Measurements from ENCODE around the gene GLRX. TPM values are rescaled to one million over a fixed set of nuclear protein-coding genes. Genes with fewer than 3 reads are reported as not detected.

GLRX gene
- total and polyA plus RNA-seq, 10 of the 15 experiments (the other 5 are each of a cell fraction or from before 2014, with no cell fraction given) = 63.0 to 366 (median 186) TPM

DNA sequence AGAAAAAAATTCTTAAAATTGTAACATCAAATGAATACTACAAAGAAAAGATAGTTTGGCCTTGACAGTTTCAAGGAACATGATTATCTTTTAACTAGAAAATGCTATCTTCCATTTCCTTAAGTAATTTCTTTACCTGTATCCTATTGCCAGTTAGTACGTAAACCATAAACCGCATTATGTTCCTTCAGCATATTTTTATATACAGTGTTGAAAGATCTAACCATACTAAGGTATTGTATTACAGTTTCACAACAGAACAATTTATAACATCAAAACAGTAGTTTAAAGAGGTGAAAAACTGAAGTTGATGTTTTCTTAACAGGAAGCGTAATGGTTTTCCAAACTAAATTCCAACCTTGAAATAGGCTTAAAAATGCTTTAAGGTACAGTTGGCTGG lies 45.1 kb downstream of the GLRX start:
- ChIA-PET CTCF (interaction anchor here (1.5 to 18.7 kb wide), 2 partner anchors 65 to 135 kb away, joined by 5 to 653 read pairs; no protein-coding TSS in a partner anchor), RAD21 (ENCODE audit: unreplicated experiment) (interaction anchor here (0.6 kb wide), 1 partner anchor 125 kb away, joined by 3 read pairs; no protein-coding TSS in a partner anchor), POLR2A (no interaction called here), SMC1A (ENCODE audit: uncharacterized antibody, unreplicated experiment) (interaction anchor here (0.8 to 19.5 kb wide), 6 partner anchors 10 to 136 kb away, joined by 3 to 622 read pairs (median 4); partner anchors contain the start of gene RFESD)
- intact Hi-C loops (cut with micrococcal nuclease; ENCODE audit: unreplicated experiment) = no loop called here
- in situ Hi-C loops (cut with MboI) = loop anchor here (5.0 kb wide), 1 partner anchor 70 kb away; no protein-coding TSS in a partner anchor
- no peak for ATAC-seq
- H4K20me1 ChIP-seq (ENCODE audit: control insufficient read depth, insufficient read depth) = no peaks in the 10 kb centered on the region
- WGBS (ENCODE audit: insufficient coverage, insufficient replicate concordance, low lambda C conversion rate, missing lambda C conversion rate) = 98% methylated on average over 3 of the region's 3 CpGs
- no peak overlapping the region for H3K4me3 ChIP-seq
- DNase-seq (ENCODE audit: low read depth, low spot score) = no peak
- H3K79me2 ChIP-seq (ENCODE audit: control insufficient read depth, insufficient read depth, low read length) = no peaks in the 10 kb centered on the region
- BruUV-seq (replicated peaks) = no TSS peak
- no peak overlapping the region for H3K9ac ChIP-seq (ENCODE audit: control insufficient read depth, insufficient read depth, low read length)
- H3K4me1 ChIP-seq (ENCODE audit: control insufficient read depth, insufficient read depth, low read length) = peaks cover 4% of the 10 kb centered on the region; the same call in 1 of the 2 replicates
- no peaks in the 10 kb centered on the region for H3K36me3 ChIP-seq (ENCODE audit: control insufficient read depth in 2 of 2, insufficient read depth in 2 of 2, low read length in 1 of 2)
- no peak overlapping the region for H3K4me2 ChIP-seq (ENCODE audit: control insufficient read depth, insufficient read depth)
- TF ChIP-seq, protein P1, sequence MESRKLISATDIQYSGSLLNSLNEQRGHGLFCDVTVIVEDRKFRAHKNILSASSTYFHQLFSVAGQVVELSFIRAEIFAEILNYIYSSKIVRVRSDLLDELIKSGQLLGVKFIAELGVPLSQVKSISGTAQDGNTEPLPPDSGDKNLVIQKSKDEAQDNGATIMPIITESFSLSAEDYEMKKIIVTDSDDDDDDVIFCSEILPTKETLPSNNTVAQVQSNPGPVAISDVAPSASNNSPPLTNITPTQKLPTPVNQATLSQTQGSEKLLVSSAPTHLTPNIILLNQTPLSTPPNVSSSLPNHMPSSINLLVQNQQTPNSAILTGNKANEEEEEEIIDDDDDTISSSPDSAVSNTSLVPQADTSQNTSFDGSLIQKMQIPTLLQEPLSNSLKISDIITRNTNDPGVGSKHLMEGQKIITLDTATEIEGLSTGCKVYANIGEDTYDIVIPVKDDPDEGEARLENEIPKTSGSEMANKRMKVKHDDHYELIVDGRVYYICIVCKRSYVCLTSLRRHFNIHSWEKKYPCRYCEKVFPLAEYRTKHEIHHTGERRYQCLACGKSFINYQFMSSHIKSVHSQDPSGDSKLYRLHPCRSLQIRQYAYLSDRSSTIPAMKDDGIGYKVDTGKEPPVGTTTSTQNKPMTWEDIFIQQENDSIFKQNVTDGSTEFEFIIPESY (IDR thresholded peaks at IDR 0.05) = no peak
- TF ChIP-seq RAD51 (IDR thresholded peaks at IDR 0.05) (no peak), YY1 (IDR thresholded peaks at IDR 0.05; ENCODE audit: low read depth, low read length) (no peak), YBX1 (IDR thresholded peaks at IDR 0.05) (no peak)
- TF ChIP-seq, protein P2, sequence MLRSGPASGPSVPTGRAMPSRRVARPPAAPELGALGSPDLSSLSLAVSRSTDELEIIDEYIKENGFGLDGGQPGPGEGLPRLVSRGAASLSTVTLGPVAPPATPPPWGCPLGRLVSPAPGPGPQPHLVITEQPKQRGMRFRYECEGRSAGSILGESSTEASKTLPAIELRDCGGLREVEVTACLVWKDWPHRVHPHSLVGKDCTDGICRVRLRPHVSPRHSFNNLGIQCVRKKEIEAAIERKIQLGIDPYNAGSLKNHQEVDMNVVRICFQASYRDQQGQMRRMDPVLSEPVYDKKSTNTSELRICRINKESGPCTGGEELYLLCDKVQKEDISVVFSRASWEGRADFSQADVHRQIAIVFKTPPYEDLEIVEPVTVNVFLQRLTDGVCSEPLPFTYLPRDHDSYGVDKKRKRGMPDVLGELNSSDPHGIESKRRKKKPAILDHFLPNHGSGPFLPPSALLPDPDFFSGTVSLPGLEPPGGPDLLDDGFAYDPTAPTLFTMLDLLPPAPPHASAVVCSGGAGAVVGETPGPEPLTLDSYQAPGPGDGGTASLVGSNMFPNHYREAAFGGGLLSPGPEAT (IDR thresholded peaks at IDR 0.05; ENCODE audit: low read depth) = no peak
- no peak overlapping the region for H2AFZ ChIP-seq (ENCODE audit: control insufficient read depth, low read depth, low read length)
- no peak for FAIRE-seq
- H3K9me3 ChIP-seq (replicated peaks; ENCODE audit: control insufficient read depth, insufficient read depth, low read length) = no peaks in the 10 kb centered on the region
- H3K27me3 ChIP-seq (replicated peaks in 1 of 2; ENCODE audit: control insufficient read depth in 2 of 2, insufficient read depth in 2 of 2, low read length in 1 of 2) = no peaks in the 10 kb centered on the region
- no peak overlapping the region for H3K27ac ChIP-seq (ENCODE audit: control insufficient read depth, insufficient read depth)
